Mesothelial cell of epicardium (in vitro differentiated cells): ENCODE data around the gene OR52E4. TPM values are rescaled to one million over a fixed set of nuclear protein-coding genes. Genes with fewer than 3 reads are reported as not detected.

ENCODE experiments used
- DNase-seq, 2 experiments: peaks; one replicate each; pipeline ENCODE4 v3.0.0; 2021; ENCODE audit warnings: low spot score in 2 of 2; ENCODE audit not compliant: unreplicated experiment in 2 of 2
- H3K27ac Mint-ChIP-seq: 2 replicates; pipeline ENCODE4 v1.8.0; 2021; ENCODE audit warnings: mixed read lengths
- H3K27me3 Mint-ChIP-seq: 2 replicates; pipeline ENCODE4 v1.8.0; 2021; ENCODE audit warnings: low read depth, mixed read lengths
- H3K36me3 Mint-ChIP-seq: 2 replicates; pipeline ENCODE4 v1.8.0; 2021; ENCODE audit warnings: mixed read lengths
- H3K4me1 Mint-ChIP-seq: 2 replicates; pipeline ENCODE4 v1.8.0; 2021; ENCODE audit warnings: mixed read lengths
- H3K4me3 Mint-ChIP-seq: 2 replicates; pipeline ENCODE4 v1.8.0; 2021; ENCODE audit warnings: mild to moderate bottlenecking, moderate library complexity, mixed read lengths
- H3K9me3 Mint-ChIP-seq: 2 replicates; pipeline ENCODE4 v1.8.0; 2021; ENCODE audit warnings: mixed read lengths
- total RNA-seq: library from RNA; stranded (reverse); gene quantifications from 3 replicates; pipeline ENCODE4 v1.2.1, GENCODE V29; 2021
- TF ChIP-seq, protein P1 (sequence below): fragments of 200-600 bp; sonication (generic); IDR thresholded peaks from one replicate; pipeline ENCODE4 v1.5.0; 2021; ENCODE audit warnings: antibody characterized with exemption; ENCODE audit not compliant: unreplicated experiment

OR52E4 gene
- total RNA-seq, 1 donor from 2014 or later, result not detected

GRCh38 chr11:5910540-5910939 lies 30.1 kb downstream of the OR52E4 start:
- H3K9me3 Mint-ChIP-seq, result peaks cover 43% of the 10 kb centered on the region
- TF ChIP-seq, protein P1, sequence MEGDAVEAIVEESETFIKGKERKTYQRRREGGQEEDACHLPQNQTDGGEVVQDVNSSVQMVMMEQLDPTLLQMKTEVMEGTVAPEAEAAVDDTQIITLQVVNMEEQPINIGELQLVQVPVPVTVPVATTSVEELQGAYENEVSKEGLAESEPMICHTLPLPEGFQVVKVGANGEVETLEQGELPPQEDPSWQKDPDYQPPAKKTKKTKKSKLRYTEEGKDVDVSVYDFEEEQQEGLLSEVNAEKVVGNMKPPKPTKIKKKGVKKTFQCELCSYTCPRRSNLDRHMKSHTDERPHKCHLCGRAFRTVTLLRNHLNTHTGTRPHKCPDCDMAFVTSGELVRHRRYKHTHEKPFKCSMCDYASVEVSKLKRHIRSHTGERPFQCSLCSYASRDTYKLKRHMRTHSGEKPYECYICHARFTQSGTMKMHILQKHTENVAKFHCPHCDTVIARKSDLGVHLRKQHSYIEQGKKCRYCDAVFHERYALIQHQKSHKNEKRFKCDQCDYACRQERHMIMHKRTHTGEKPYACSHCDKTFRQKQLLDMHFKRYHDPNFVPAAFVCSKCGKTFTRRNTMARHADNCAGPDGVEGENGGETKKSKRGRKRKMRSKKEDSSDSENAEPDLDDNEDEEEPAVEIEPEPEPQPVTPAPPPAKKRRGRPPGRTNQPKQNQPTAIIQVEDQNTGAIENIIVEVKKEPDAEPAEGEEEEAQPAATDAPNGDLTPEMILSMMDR, result no peak
- no peaks in the 10 kb centered on the region for H3K27me3 Mint-ChIP-seq
- no peaks in the 10 kb centered on the region for H3K4me1 Mint-ChIP-seq
- H3K36me3 Mint-ChIP-seq, result no peaks in the 10 kb centered on the region
- no peak for DNase-seq
- H3K27ac Mint-ChIP-seq, result no peak overlapping the region
- H3K4me3 Mint-ChIP-seq, result no peak overlapping the region

- Mint-ChIP-seq H3K27ac (no peak overlapping the region), H3K4me1 (no peaks in the 10 kb centered on the region), H3K27me3 (no peaks in the 10 kb centered on the region), H3K9me3 (peaks cover 45% of the 10 kb centered on the region), H3K4me3 (no peak overlapping the region), H3K36me3 (no peaks in the 10 kb centered on the region)
- no peak for DNase-seq
- TF ChIP-seq, protein P1, result no peak
Measured at GRCh38 chr11:5922749-5923426, 42.5 kb downstream of the OR52E4 start.

DNA sequence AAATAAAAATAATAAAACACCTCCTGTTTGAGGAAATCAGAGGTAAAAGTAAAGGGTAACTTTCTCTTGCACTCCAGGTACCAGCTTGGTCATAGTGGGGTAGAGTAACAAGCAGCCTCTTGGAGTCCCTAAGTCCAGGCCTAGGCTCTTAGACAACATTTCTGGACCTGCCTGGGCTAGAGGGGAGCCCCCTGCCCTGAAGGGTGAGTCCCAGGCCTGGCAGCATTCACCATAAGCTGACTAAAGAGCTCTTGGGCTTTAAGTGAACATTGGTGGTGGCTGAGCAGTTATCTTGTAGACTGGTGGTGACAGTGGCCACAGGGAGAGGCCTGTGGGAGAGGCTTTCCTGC lies 43.0 kb downstream of the OR52E4 start:
- Mint-ChIP-seq H3K27me3 (no peaks in the 10 kb centered on the region), H3K27ac (no peak overlapping the region), H3K4me3 (no peak overlapping the region), H3K4me1 (no peaks in the 10 kb centered on the region), H3K36me3 (no peaks in the 10 kb centered on the region), H3K9me3 (peaks cover 46% of the 10 kb centered on the region)
- TF ChIP-seq, protein P1, result no peak
- no peak for DNase-seq

- Mint-ChIP-seq H3K4me3 (no peak overlapping the region), H3K9me3 (peaks cover 47% of the 10 kb centered on the region), H3K36me3 (no peaks in the 10 kb centered on the region), H3K27me3 (no peaks in the 10 kb centered on the region), H3K27ac (no peak overlapping the region), H3K4me1 (no peaks in the 10 kb centered on the region)
- TF ChIP-seq, protein P1, result no peak
- no peak for DNase-seq
Measured at GRCh38 chr11:5923794-5924193, 43.4 kb downstream of the OR52E4 start.

DNA sequence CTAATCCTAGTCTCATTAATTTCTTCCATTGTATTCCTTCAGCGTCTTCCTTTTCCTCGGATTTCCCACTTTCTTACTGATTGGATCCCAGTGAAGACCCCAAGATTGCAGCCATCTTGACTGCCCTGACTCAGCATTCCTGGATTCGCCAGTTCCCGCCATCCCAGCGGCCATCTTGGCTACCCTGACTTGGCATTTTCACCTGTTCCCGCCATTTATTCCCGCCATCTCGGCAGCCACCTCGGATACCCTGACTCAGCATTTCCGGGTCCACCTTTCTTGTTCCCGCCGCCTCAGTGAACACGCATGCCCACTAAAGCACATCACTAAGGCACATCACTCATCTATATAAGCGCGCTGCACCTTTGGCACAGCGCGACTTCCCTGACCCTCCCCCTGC lies 47.8 kb downstream of the OR52E4 start:
- no peak overlapping the region for H3K27ac Mint-ChIP-seq
- no peaks in the 10 kb centered on the region for H3K4me1 Mint-ChIP-seq
- peaks cover 71% of the 10 kb centered on the region for H3K9me3 Mint-ChIP-seq

More for the DNA sequence above, 47.8 kb downstream of the OR52E4 start:
- Mint-ChIP-seq H3K4me3 (no peak overlapping the region), H3K36me3 (no peaks in the 10 kb centered on the region), H3K27me3 (no peaks in the 10 kb centered on the region)
- DNase-seq, result no peak
- TF ChIP-seq, protein P1, result no peak
